HFFc6 (cell line): ENCODE data around the gene BRD4. TPM values are rescaled to one million over a fixed set of nuclear protein-coding genes. Genes with fewer than 3 reads are reported as not detected.

Experiments
- DNase-seq: peaks from one replicate; pipeline ENCODE4 v3.0.0-alpha.2; 2018
- H3K27ac Mint-ChIP-seq: 2 replicates; pipeline ENCODE4 v1.8.0; 2020; ENCODE audit warnings: mild to moderate bottlenecking, mixed read lengths
- H3K27me3 Mint-ChIP-seq: 2 replicates; pipeline ENCODE4 v1.8.0; 2021; ENCODE audit warnings: mild to moderate bottlenecking, moderate library complexity, mixed read lengths; ENCODE audit not compliant: insufficient read depth
- H3K36me3 Mint-ChIP-seq: 2 replicates; pipeline ENCODE4 v1.8.0; 2021; ENCODE audit warnings: low read depth, mixed read lengths
- H3K4me1 Mint-ChIP-seq: 2 replicates; pipeline ENCODE4 v1.8.0; 2020; ENCODE audit warnings: low read depth, mixed read lengths
- H3K4me3 Mint-ChIP-seq: 2 replicates; pipeline ENCODE4 v1.8.0; 2020; ENCODE audit warnings: mild to moderate bottlenecking, moderate library complexity, mixed read lengths
- H3K9me3 Mint-ChIP-seq: 2 replicates; pipeline ENCODE4 v1.8.0; 2020; ENCODE audit warnings: mild to moderate bottlenecking, mixed read lengths
- total RNA-seq, 6 experiments: library from RNA; stranded (reverse); fragmentation: NEBNext Ultra II Directional; extraction: Animal tissue kit (Norgen Biotek cat#: 25700); gene quantifications; 2 replicates in 1 of 6; 3 replicates in 5 of 6; pipeline ENCODE4 v1.2.3, GENCODE V29; 2021
- TF ChIP-seq, protein P1 (sequence below): fragments of 200-600 bp; sonication (generic); IDR thresholded peaks from 2 replicates; pipeline ENCODE4 v1.5.0; 2021; ENCODE audit warnings: antibody characterized with exemption, mild to moderate bottlenecking

The BRD4 gene
- total RNA-seq, 6 experiments from 2014 or later, result 74.9 to 85.2 (median 81.5) TPM

DNA sequence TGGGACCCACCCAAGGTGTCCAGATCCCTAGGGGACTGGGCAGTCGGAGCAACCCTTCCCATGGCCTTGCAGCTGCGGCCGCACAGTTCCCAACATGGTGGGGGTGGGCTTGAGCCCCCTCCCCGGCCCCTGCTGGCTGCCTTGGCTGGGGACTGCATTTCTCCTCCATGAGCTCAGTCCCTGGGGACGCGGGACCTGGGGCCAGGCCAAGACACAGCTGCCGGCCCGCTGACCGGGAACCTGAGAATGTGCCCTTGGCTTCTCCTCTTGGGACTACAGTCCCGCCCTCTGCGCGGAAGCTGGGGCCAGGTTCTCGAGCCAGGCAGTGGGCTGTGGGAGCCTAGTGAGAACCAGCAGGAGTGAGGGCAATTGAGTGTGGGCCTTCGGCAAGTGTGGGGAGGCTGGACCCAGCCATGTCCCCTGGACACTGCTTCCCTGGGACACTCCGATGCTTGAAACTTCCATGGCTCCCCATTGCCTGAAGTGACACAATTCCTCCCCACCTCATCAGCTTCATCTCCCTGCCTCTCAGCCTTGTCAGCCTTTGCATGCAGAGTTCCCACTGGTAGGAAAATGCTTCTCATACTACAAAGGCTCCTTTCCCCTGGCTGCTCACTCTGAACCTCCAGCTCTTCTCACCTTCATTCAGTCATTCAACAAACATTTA lies 118.5 kb downstream of the BRD4 start:
- Mint-ChIP-seq H3K27ac (no peak overlapping the region), H3K4me1 (peaks cover 15% of the 10 kb centered on the region), H3K4me3 (no peak overlapping the region), H3K9me3 (no peaks in the 10 kb centered on the region), H3K36me3 (no peaks in the 10 kb centered on the region), H3K27me3 (peaks cover 6% of the 10 kb centered on the region)
- DNase-seq, result no peak
- TF ChIP-seq, protein P1, sequence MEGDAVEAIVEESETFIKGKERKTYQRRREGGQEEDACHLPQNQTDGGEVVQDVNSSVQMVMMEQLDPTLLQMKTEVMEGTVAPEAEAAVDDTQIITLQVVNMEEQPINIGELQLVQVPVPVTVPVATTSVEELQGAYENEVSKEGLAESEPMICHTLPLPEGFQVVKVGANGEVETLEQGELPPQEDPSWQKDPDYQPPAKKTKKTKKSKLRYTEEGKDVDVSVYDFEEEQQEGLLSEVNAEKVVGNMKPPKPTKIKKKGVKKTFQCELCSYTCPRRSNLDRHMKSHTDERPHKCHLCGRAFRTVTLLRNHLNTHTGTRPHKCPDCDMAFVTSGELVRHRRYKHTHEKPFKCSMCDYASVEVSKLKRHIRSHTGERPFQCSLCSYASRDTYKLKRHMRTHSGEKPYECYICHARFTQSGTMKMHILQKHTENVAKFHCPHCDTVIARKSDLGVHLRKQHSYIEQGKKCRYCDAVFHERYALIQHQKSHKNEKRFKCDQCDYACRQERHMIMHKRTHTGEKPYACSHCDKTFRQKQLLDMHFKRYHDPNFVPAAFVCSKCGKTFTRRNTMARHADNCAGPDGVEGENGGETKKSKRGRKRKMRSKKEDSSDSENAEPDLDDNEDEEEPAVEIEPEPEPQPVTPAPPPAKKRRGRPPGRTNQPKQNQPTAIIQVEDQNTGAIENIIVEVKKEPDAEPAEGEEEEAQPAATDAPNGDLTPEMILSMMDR, result no peak

DNA sequence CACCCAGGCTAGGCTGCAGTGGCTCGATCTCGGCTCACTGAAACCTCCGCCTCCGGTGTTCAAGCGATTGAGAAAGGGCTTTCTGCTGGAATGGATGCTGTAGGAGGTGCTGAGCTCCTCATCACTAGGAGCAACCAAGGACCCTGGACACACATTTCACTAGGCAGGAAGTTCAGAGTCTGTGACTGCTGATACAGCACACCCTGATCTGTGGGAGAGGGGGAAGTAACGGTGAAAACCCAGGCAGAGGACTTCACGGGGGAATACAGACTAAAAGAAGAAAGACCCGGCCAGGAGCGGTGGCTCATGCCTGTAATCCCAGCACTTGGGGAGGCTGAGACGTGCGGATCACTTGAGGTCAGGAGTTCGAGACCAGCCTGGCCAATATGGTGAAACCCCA lies 119.6 kb downstream of the BRD4 start:
- no peaks in the 10 kb centered on the region for H3K9me3 Mint-ChIP-seq
- TF ChIP-seq, protein P1, result no peak
- no peak overlapping the region for H3K4me3 Mint-ChIP-seq
- no peak overlapping the region for H3K27ac Mint-ChIP-seq
- DNase-seq, result no peak
- H3K36me3 Mint-ChIP-seq, result no peaks in the 10 kb centered on the region
- peaks cover 6% of the 10 kb centered on the region for H3K27me3 Mint-ChIP-seq
- H3K4me1 Mint-ChIP-seq, result peaks cover 15% of the 10 kb centered on the region

DNA sequence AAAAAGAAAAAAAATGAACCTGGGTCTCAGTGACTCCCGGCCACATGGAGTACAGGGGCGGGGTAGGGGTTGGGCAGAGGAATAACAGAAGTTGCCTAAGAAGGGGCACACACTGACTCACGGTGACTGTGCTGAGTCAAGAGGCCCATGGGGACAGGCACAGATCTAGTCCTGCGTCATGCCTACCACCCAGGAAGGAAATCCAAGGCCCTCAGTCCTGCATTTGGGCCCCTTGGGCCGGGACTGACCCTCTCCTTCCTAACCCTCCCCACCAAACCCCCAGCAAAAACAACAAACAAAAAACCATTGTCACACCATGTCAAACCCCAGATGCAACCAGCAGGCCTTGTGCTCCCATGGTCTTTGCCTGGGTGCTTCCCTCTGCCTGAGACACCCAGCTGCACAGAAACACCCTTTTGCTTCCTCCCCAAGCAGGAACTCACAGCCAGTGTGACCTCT lies 122.0 kb downstream of the BRD4 start:
- Mint-ChIP-seq H3K27ac (peak overlapping the region; percentile 91), H3K36me3 (no peaks in the 10 kb centered on the region)

DNA sequence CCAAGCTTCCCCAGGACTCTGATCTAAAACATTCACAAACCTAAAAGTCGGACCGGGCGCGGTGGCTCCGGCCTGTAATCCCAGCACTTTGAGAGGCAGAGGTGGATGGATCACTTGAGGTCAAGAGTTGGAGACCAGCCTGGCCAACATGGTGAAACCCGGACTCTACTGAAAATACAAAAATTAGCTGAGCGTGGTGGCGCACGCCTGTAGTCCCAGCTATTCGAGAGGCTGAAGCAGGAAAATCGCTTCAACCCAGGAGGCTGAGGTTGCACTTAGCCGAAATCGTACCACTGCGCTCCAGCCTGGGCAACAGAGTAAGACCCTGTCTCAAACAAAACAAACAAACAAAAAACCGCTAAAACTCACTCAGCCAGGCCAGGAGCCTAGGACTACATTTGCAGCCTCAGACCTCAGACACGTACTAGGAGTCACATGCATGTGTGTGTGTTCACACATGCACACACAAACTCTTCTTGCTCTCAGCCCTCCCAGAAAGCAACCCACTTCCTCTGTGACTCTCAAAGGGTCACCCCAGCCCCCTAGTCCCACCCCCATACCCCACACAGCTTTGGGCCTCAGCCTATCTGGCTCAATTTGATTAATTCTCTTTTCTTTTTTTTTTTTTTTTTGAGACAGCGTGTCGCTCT lies 130.8 kb downstream of the BRD4 start:
- Mint-ChIP-seq H3K36me3 (no peaks in the 10 kb centered on the region), H3K9me3 (no peaks in the 10 kb centered on the region), H3K27me3 (peaks cover 8% of the 10 kb centered on the region), H3K4me3 (peak overlapping the region; percentile 49; the same call in 1 of the 2 replicates), H3K27ac (no peak overlapping the region), H3K4me1 (peaks cover 12% of the 10 kb centered on the region)
- no peak for DNase-seq
- TF ChIP-seq, protein P1, result no peak

More for the DNA sequence above, 122.0 kb downstream of the BRD4 start:
- no peaks in the 10 kb centered on the region for H3K9me3 Mint-ChIP-seq
- DNase-seq, result peak; percentile 38
- TF ChIP-seq, protein P1, result no peak
- peaks cover 3% of the 10 kb centered on the region for H3K27me3 Mint-ChIP-seq
- H3K4me3 Mint-ChIP-seq, result no peak overlapping the region
- H3K4me1 Mint-ChIP-seq, result peaks cover 15% of the 10 kb centered on the region

DNA sequence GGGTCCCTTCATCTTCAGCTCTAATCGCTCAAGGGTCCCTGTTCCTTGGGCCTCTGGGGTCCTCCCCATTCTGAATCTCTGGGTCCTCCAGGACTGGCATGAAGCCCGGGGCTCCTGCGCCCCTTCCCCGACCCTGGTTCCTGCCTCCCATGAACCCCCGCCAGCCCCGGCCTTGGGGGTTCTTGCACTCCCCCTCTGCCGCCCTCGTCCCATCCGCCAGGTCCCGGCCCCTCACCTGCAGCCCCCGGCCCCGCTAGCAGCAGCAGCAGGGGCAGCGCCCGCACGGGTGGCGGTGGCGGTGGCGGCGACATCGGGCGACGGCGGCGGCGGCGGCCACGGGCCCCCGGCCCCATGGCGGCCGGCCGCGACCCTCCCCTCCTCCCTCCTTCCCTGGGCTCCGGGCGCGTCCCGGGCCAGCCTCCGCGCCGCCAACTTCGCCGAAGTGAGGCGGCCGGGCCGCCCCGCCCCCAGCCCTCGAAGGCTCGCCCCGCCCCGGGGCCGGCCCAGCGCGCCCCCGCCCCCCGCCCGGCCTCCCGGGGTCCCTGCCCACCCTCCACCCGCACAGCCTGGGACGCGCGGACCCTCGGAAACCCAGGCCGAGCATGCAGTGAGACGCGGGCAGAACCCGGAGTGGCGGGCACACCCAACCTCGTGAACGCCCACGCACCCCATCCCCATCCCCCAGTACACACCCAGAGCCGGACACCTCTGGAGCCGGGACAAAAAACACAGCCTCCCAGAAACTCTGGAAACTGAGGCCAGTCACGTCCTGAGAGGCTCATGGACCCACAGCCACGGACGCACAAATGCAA lies 131.6 kb downstream of the BRD4 start, which contains the start of gene NOTCH3:
Gene NOTCH3, minus strand, starts transcription at position 443 of the 812 bp plus-strand sequence. Its CDS starts 90 bp downstream, at position 353.
- no peaks in the 10 kb centered on the region for H3K36me3 Mint-ChIP-seq
- no peak for DNase-seq
- no peaks in the 10 kb centered on the region for H3K9me3 Mint-ChIP-seq
- H3K27ac Mint-ChIP-seq, result no peak within 1 kb of the TSS
- H3K27me3 Mint-ChIP-seq, result peaks cover 8% of the 10 kb centered on the region
- H3K4me1 Mint-ChIP-seq, result peaks cover 12% of the 10 kb centered on the region
- TF ChIP-seq, protein P1, result no peak
- peak within 1 kb of the TSS; percentile 49; the same call in 1 of the 2 replicates for H3K4me3 Mint-ChIP-seq
